ENCODE measurements around the gene RFPL4AL1.

RFPL4AL1 gene

DNA sequence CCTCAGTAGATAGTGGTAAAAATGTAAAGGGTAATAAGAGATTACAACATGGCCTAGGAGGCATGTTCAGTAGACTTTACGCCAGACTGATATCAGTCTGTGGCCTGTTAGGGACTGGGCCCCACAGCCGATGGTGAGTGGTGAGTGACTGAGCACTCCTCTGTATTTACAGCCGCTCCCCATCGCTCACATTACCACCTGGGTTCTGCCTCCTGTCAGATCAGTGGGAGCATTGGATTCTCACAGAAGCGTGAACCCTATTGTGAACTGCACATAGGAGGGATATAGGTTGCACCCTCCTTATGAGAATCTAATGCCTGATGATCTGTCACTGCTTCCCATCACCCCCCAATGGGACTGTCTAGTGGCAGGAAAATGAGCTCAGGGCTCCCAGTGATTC, 45.0 kb downstream of the RFPL4AL1 start:
- H3K4me3 ChIP-seq (ENCODE audit: low read depth, low read length) = no peak overlapping the region
- DNase-seq (ENCODE audit: low read depth) = no peak
- TF ChIP-seq, protein P1, sequence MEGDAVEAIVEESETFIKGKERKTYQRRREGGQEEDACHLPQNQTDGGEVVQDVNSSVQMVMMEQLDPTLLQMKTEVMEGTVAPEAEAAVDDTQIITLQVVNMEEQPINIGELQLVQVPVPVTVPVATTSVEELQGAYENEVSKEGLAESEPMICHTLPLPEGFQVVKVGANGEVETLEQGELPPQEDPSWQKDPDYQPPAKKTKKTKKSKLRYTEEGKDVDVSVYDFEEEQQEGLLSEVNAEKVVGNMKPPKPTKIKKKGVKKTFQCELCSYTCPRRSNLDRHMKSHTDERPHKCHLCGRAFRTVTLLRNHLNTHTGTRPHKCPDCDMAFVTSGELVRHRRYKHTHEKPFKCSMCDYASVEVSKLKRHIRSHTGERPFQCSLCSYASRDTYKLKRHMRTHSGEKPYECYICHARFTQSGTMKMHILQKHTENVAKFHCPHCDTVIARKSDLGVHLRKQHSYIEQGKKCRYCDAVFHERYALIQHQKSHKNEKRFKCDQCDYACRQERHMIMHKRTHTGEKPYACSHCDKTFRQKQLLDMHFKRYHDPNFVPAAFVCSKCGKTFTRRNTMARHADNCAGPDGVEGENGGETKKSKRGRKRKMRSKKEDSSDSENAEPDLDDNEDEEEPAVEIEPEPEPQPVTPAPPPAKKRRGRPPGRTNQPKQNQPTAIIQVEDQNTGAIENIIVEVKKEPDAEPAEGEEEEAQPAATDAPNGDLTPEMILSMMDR (IDR thresholded peaks at IDR 0.05; ENCODE audit: low read depth, low read length, missing control alignments) = no peak
- in situ Hi-C loops (cut with HindIII; ENCODE audit: low sequenced_read_pairs) = no loop called here

DNA sequence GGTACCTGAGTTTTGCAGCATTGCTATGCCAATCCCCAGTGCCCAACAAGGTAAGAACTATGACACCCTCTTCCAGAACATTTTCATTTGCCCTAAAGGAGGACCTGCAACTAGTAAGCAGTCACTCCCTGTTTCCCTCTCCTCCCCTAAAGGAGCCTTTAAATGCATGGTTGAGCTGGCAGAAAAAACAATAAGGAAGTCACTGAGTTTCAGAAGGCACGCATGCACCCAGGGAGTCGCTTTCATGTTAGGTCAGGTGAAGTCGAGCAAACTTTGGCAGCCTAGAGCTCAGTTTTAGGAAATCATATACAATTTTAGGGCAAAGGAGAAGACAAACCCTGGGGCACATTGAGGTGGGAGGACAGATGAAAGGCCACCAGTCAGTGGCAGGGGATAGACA, 51.1 kb downstream of the RFPL4AL1 start:
- in situ Hi-C loops (cut with HindIII; ENCODE audit: low sequenced_read_pairs) = no loop called here
- DNase-seq (ENCODE audit: low read depth) = no peak
- TF ChIP-seq, protein P1 (IDR thresholded peaks at IDR 0.05; ENCODE audit: low read depth, low read length, missing control alignments) = no peak
- no peak overlapping the region for H3K4me3 ChIP-seq (ENCODE audit: low read depth, low read length)
